ENCODE results near the gene LRMDA.
A peak's percentile ranks its signal among the peaks of the same experiment; 100 is the strongest.

LRMDA gene

GRCh38 chr10:76440426-76440825 is 1009.0 kb downstream of the LRMDA start:
- no peak for DNase-seq (ENCODE audit: low spot score)

GRCh38 chr10:76442113-76442512 is 1010.7 kb downstream of the LRMDA start:
- DNase-seq (ENCODE audit: low spot score), result no peak

GRCh38 chr10:76444034-76444800 is 1012.8 kb downstream of the LRMDA start:
- peak; percentile 35 for DNase-seq (ENCODE audit: low spot score)

GRCh38 chr10:76447578-76447977 is 1016.2 kb downstream of the LRMDA start:
- no peak for DNase-seq (ENCODE audit: low spot score)

- DNase-seq (ENCODE audit: low spot score), result no peak
Observed at GRCh38 chr10:76451911-76452310, 1020.5 kb downstream of the LRMDA start.

- no peak for DNase-seq (ENCODE audit: low spot score)
Observed at GRCh38 chr10:76453332-76453731, 1021.9 kb downstream of the LRMDA start.

GRCh38 chr10:76453997-76454396 is 1022.6 kb downstream of the LRMDA start:
- DNase-seq (ENCODE audit: low spot score), result no peak

- no peak for DNase-seq (ENCODE audit: low spot score)
Observed at GRCh38 chr10:76454506-76455140, 1023.2 kb downstream of the LRMDA start.

- no peak for DNase-seq (ENCODE audit: low spot score)
Observed at GRCh38 chr10:76456197-76456596, 1024.8 kb downstream of the LRMDA start.

GRCh38 chr10:76459016-76459730 is 1027.7 kb downstream of the LRMDA start:
- no peak for DNase-seq (ENCODE audit: low spot score)

GRCh38 chr10:76461024-76461423 is 1029.6 kb downstream of the LRMDA start:
- no peak for DNase-seq (ENCODE audit: low spot score)

- DNase-seq (ENCODE audit: low spot score), result no peak
Observed at GRCh38 chr10:76463111-76463510, 1031.7 kb downstream of the LRMDA start.

GRCh38 chr10:76466836-76467503 is 1035.5 kb downstream of the LRMDA start:
- DNase-seq (ENCODE audit: low spot score), result no peak

- DNase-seq (ENCODE audit: low spot score), result no peak
Observed at GRCh38 chr10:76469675-76470074, 1038.3 kb downstream of the LRMDA start.

- no peak for DNase-seq (ENCODE audit: low spot score)
Observed at GRCh38 chr10:76479103-76479790, 1047.8 kb downstream of the LRMDA start.

GRCh38 chr10:76481178-76481577 is 1049.8 kb downstream of the LRMDA start:
- no peak for DNase-seq (ENCODE audit: low spot score)

- DNase-seq (ENCODE audit: low spot score), result no peak
Observed at GRCh38 chr10:76487582-76487981, 1056.2 kb downstream of the LRMDA start.

- no peak for DNase-seq (ENCODE audit: low spot score)
Observed at GRCh38 chr10:76488602-76489001, 1057.2 kb downstream of the LRMDA start.

- DNase-seq (ENCODE audit: low spot score), result no peak
Observed at GRCh38 chr10:76491216-76491615, 1059.8 kb downstream of the LRMDA start.

GRCh38 chr10:76492026-76492425 is 1060.6 kb downstream of the LRMDA start:
- peak; percentile 23 for DNase-seq (ENCODE audit: low spot score)

- DNase-seq (ENCODE audit: low spot score), result no peak
Observed at GRCh38 chr10:76492678-76493472, 1061.5 kb downstream of the LRMDA start.

Measured in AG20443 (cell line).